Measurements from ENCODE around the gene BUB1B.
A peak's percentile ranks its signal among the peaks of the same experiment; 100 is the strongest.

Gene BUB1B

GRCh38 chr15:40240619-40241221 lies 79.9 kb downstream of the BUB1B start:
- no peak for DNase-seq

DNA sequence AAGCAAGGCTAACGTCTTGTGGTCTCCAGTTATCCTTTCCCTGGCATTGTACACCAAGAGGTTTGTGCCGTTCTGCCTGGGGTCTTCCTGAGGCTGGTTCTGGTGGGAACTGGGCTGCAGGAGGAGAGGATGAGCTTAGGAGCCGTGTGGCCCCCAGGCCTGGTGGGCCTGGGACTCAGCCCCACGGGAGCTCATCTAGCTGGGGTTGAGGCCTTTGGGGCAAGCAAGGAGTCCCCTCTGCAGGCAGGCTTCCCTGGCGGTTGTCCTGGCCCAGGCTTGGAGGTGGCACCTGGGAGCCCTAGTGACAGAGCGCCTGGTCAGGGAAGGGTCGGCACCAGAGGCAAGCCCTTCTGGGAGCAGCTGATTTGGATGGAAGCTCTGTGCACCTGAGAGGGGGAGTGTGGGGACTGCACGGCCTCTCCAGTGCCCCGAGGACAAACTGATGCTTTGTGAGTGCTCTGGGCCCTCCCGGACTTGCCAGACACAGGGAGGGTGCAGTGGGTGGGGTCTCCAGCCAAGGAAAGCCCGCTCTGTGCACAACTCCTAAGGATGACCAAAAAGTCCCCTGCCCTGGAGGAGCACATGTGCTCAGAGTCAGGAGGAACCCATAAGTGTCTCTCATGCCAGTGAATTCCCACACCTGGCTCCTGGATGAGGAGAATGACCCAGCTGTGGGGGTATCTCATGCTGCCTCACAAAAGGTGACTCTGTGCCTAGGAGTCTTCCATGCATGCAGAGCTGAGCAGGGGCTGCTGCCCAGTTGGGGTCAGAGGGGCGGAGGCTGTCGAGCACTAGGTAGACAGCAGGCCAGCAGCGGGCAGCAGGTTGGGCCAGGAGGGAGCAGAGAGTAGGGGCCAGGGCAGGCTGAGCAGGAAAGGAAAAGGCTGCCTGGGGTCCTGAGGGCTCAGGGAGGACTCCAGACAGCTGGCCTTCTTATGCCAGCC lies 80.7 kb downstream of the BUB1B start:
- no peak for DNase-seq

- no peak for DNase-seq
These were observed 81.3 kb downstream of the BUB1B start for GRCh38 chr15:40242213-40242599.

GRCh38 chr15:40242601-40243000 lies 81.7 kb downstream of the BUB1B start:
- DNase-seq: no peak

- DNase-seq: no peak
These were observed 82.4 kb downstream of the BUB1B start for GRCh38 chr15:40243126-40243810.

DNA sequence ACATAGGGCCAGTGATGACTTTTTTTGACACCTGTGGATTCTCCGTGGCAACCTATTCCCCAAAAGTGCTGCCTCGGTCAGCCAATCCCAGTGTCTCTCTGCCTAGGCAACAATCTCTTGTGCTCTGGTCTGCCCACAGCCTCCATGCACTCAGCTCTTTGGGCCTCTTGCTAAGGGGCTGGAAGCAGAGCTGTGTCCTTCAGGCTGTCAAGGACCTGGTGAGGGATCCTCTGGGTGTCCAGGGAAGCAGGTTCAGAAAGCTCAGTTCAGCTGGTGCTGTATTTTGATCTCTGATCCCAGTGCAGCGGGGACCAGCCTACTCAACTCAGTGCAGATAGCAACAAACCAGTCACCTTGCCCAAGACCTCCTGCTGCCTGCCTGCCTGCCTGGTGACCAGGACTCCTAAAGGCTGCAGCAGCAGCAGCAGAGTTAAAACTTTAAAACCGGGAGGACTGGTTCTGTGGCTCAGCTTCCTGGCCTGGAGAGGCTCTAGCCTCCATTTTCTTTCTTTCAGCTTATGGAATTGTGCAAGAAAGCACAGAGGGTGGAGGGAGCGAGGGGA lies 84.2 kb downstream of the BUB1B start:
- DNase-seq: no peak

GRCh38 chr15:40245666-40246450 lies 85.0 kb downstream of the BUB1B start:
- DNase-seq: no peak

GRCh38 chr15:40246496-40247280 lies 85.8 kb downstream of the BUB1B start:
- DNase-seq: no peak

GRCh38 chr15:40247406-40247971 lies 86.6 kb downstream of the BUB1B start:
- DNase-seq: no peak

DNA sequence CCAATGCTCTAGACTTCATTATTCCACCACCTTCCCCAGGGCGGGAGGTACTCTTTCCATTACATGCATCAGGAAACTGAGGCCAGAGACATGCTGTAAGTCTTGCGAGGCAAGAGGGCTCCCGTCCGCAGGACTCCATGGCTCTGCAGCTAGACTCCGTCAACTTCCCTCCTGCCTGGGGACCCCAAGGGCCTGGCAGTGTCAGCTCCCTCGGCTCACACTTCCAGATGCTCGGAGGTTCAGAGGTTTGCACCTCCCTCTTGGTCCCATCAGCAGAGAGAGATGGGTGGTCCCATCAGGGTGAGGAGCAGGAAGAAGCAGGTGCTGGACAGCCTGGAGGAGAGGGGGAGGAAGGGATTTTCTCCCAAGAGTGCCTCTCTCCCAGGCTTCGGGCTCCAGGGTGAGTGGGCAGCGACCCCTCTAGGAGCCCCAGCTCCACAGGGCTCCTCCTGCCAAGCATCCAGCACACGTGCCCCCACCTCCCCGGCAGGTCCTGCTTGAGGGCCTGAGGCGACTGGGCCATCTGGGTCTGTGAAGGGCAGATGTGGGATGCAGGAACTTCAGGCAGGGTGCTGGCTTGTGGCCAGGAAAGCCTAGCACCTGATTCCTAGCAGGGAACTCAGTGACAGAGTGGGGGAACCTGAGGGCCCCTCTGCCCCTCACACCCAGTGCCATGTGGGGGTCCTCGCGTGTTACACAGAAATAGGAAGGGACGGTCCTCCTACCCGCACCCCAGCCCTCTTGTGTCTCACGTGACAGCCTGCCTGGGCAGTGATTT lies 87.3 kb downstream of the BUB1B start:
- no peak for DNase-seq

- peak; percentile 25 for DNase-seq
These were observed 88.8 kb downstream of the BUB1B start for GRCh38 chr15:40249477-40250303.

DNA sequence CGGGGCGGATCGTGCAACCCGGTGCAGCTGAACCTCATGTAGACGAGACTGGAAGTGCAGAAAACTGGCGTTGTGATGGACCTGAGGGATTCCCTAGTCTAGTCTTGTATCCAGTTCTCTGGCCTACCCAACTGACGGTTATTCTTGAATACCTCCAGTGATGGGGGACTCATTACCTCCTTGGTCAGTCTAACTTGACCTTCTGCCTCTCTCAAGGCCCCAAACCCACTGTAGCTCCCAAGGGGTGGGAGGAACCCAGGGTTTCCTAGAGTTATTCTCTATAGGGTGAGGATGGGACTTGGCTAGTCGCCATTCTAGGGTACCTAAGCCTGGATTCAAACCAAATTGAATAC lies 89.4 kb downstream of the BUB1B start:
- no peak for DNase-seq

DNA sequence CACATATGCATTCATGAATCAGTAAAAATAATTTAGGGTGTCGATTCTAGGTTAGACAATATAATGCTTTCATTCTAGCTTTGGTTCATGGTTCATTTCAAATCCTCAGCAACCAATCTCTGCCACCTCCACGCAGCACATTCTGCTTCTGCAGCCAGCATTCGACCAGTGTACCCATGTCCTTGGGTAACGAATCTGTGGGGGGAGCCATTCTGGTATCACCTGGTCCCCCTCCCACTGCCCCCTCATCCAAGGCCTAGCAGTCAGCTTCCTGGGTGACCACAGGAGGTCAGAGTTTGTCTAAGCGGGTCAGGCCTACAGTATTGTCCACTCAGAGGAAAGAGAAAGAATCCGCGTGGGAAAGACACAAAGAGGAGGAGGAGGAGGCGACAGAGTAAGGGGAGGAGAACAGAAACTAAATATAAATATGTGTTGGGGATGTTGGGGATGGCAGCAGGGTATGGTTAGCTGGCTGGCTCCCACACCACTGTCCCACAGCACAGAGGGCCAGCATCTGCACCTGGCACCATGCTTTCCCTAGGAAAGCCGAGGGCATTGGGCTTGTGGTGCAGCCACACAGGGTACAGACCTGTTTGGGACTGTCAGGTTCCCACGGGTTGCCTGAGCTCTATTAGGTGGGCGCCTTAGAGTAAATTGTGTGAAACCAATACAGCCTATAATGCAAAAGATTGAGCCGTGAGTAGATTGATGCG lies 90.1 kb downstream of the BUB1B start:
- no peak for DNase-seq

- no peak for DNase-seq
These were observed 90.7 kb downstream of the BUB1B start for GRCh38 chr15:40251486-40252140.

DNA sequence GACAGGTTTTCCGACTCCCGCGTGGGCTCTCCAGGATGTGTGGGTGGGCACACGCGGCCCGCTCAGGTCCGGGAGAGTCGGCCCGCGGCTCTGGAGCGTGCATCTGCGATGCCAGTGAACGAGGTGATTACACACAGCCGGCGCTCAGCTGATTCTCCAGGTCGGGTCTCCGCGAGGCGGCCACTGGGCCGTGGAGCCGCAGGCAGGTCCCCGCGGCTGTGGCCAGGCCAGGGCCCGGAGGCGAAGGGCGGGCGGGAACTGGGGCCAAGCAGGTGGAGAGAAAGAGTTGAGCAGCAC lies 91.2 kb downstream of the BUB1B start:
- no peak for DNase-seq

DNA sequence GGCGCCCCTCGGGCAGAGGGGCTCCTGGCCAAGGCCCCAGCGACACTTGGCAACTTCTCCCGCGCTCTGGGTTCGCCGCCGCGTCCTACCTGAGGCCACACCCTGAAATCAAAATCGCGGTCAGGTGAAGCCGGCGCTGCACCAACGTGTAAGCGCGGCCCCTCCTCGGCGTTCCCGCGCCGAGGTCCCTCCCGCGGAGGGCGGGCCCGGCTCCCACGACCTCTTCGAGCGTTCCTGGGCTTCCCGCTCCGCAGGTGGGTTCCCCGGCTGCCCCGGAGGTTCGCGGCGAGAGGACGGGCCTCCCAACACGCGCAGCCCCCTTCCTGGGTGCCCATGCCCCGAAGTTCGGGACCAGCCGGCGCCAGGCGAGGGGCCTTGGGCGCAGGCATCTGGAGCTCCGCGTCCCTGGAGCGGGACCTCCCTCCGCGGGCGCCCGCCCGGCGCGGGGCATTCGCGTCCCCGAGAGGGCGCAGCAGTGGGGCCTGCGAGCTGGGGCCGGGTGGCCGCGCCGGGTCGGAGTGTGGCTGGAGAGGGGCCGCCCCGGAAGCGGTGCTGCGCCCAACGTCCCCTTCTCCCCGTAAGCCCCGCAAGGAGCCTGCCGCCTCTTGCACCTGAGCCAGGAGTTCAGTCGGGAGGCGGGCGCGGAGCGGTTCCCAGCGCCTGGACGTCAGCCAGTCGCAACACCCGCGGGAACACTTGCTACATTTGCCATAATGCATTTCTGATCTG lies 91.7 kb downstream of the BUB1B start:
- no peak for DNase-seq

- no peak for DNase-seq
These were observed 92.4 kb downstream of the BUB1B start for GRCh38 chr15:40253167-40253790.

Data from fibroblast of skin of abdomen (primary cell).